GM19372 (cell line): ENCODE measurements around the gene RAD50.
A peak's percentile ranks its signal among the peaks of the same experiment; 100 is the strongest.
"Not testable (repeated sequence)": the region's sequence is repeated elsewhere in the genome, so short reads cannot be mapped to it uniquely, and the experiment has no call there.

Experiments
- ATAC-seq: cut with Tn5 transposase; IDR thresholded peaks from one replicate; pipeline ENCODE4 v1.9.1; 2021; ENCODE audit warnings: mild to moderate bottlenecking, low read depth, moderate library complexity; ENCODE audit not compliant: unreplicated experiment

Gene RAD50

GRCh38 chr5:132556763-132557477 is at the start of gene RAD50:
RAD50 (plus strand) TSS chr5:132556977; CDS start chr5:132557325, 348 bp downstream.
- peak; percentile 96 for ATAC-seq

GRCh38 chr5:132510076-132510475 is 46.7 kb upstream of the RAD50 start:
- ATAC-seq = no peak

GRCh38 chr5:132513618-132514336 is 43.0 kb upstream of the RAD50 start:
- not testable (repeated sequence) for ATAC-seq

- not testable (repeated sequence) for ATAC-seq
Measured at GRCh38 chr5:132522067-132522466, 34.7 kb upstream of the RAD50 start.

- not testable (repeated sequence) for ATAC-seq
Measured at GRCh38 chr5:132524877-132525276, 31.9 kb upstream of the RAD50 start.

- no peak for ATAC-seq
Measured at GRCh38 chr5:132525299-132525724, 31.5 kb upstream of the RAD50 start.

- ATAC-seq = peak; percentile 43
Measured at GRCh38 chr5:132526290-132526973, 30.3 kb upstream of the RAD50 start.

- ATAC-seq = no peak
Measured at GRCh38 chr5:132526974-132527564, 29.7 kb upstream of the RAD50 start.

- no peak for ATAC-seq
Measured at GRCh38 chr5:132528021-132528420, 28.8 kb upstream of the RAD50 start.

GRCh38 chr5:132528866-132529634 is 27.7 kb upstream of the RAD50 start:
- ATAC-seq = no peak

GRCh38 chr5:132530946-132531345 is 25.8 kb upstream of the RAD50 start:
- no peak for ATAC-seq

GRCh38 chr5:132539716-132540115 is 17.1 kb upstream of the RAD50 start:
- ATAC-seq = no peak

- ATAC-seq = no peak
Measured at GRCh38 chr5:132540149-132540548, 16.6 kb upstream of the RAD50 start.

GRCh38 chr5:132540764-132541163 is 16.0 kb upstream of the RAD50 start:
- ATAC-seq = no peak

GRCh38 chr5:132543472-132544201 is 13.1 kb upstream of the RAD50 start, which contains the start of gene IL5:
IL5 (minus strand) TSS chr5:132543522; CDS start chr5:132543478, 44 bp downstream.
- no peak for ATAC-seq

GRCh38 chr5:132546108-132546507 is 10.7 kb upstream of the RAD50 start:
- no peak for ATAC-seq

- ATAC-seq = no peak
Measured at GRCh38 chr5:132547269-132547668, 9.5 kb upstream of the RAD50 start.

- ATAC-seq = not testable (repeated sequence)
Measured at GRCh38 chr5:132548834-132549233, 7.9 kb upstream of the RAD50 start.

GRCh38 chr5:132549576-132549975 is 7.2 kb upstream of the RAD50 start:
- ATAC-seq = no peak
